ENCODE results near the gene CIT.

CIT gene

DNA sequence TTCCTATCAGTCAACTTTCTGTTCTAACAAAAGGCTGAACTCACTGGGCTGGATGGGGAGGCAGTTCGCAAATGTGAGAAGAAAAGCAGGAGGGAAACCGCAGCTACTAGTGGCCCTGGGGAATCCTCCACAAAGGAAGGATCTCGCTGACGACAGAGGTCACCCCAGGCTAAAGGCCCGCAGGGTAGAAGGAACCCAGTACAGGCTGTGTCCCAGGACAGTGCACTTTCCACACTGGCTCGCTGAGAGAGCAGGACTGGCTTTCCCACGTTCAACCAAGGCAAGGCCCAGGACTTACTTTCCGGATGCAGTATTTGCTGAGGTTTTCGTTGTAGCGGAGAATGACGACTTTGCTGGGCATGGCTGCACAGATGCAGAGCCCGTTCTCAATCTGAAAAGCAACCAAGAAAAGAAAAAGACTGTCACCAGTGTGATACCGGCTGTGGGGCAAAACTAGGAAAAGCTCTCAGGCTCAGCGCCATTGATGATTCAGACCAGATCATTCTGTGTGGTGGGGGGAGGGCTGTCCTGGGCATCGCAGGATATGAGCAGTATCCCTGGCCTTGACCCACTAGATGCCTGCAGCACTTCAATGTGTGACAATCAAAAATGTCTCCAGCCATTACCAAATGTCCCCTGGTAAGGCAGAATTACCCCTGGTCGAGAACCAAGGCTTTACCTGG lies 172.9 kb downstream of the CIT start:
- no peak for DNase-seq (ENCODE audit: low read depth in 2 of 3, low spot score in 1 of 3)

- no peak for DNase-seq (ENCODE audit: low read depth in 2 of 3, low spot score in 1 of 3)
Observed at GRCh38 chr12:119700078-119700477, 177.0 kb downstream of the CIT start.

DNA sequence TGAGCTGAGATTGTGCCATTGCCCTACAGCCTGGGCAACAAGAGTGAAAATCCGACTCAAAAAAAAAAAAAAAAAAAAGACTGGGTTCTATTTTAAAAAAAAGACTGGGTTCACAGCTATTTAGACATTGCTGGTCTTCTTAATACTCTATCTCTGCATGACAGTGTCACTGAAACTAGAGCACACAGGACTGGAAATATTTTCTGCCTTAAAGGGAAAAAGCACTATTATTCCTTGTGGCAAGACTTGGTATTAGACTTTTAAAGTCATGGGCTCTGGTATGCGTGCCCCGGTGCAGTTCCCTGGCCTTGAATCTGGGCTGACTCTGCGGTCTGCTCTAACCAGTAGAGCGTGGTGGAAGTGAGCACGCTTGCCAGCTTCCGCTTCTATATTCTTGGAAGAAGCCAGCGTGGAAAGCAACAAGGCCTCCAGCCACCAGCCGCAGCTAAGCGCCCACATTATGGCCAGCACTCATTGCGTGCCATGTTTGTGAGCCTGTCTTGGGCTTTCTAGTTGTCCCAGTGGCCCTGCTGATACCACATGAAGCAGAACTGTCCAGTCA lies 177.8 kb downstream of the CIT start:
- DNase-seq (ENCODE audit: low read depth in 2 of 3, low spot score in 1 of 3), result no peak

- no peak for DNase-seq (ENCODE audit: low read depth in 2 of 3, low spot score in 1 of 3)
Observed at GRCh38 chr12:119696943-119697342, 180.2 kb downstream of the CIT start.

GRCh38 chr12:119695034-119695433 lies 182.1 kb downstream of the CIT start:
- no peak for DNase-seq (ENCODE audit: low read depth in 2 of 3, low spot score in 1 of 3)

GRCh38 chr12:119694111-119694510 lies 183.0 kb downstream of the CIT start:
- DNase-seq (ENCODE audit: low read depth in 2 of 3, low spot score in 1 of 3), result no peak

DNA sequence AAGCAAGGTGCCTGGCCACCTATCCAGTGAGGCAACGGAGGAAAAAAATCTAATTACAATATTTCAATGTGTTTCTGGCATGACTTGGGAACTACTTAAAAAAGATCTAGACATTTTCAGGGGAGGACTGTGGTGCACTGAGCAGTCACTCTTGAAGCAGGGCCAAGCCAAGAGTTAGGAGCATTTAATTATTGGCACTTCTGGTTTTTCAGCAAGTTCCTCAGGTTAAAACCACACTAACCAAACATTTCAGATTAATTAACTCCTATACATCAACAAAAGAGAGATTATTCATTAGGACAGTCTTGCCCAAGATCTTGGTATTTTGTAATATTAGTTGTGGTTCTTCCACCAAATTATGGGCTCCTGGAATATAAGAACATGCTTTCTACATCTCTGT lies 183.6 kb downstream of the CIT start:
- no peak for DNase-seq (ENCODE audit: low read depth in 2 of 3, low spot score in 1 of 3)

GRCh38 chr12:119692997-119693396 lies 184.1 kb downstream of the CIT start:
- DNase-seq (ENCODE audit: low read depth in 2 of 3, low spot score in 1 of 3), result no peak

DNA sequence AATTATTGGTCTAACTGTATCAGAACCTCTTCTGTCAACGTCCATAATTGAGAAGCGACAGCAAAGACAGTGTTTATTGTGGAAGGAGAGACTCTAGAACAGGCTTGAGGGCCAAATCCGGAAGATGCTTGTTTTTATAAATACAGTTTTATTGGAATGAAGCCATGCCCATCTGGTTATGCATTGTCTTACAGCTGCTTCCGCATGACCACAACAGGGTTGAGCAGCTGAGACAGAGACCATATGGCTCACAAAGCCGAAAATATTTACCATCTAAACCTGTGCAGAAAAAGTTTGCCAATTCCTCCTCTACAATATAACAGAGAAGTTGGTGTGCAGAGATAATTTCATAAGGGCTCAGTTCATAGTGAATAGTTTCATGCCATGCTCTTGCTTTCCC lies 184.7 kb downstream of the CIT start:
- no peak for DNase-seq (ENCODE audit: low read depth in 2 of 3, low spot score in 1 of 3)

DNA sequence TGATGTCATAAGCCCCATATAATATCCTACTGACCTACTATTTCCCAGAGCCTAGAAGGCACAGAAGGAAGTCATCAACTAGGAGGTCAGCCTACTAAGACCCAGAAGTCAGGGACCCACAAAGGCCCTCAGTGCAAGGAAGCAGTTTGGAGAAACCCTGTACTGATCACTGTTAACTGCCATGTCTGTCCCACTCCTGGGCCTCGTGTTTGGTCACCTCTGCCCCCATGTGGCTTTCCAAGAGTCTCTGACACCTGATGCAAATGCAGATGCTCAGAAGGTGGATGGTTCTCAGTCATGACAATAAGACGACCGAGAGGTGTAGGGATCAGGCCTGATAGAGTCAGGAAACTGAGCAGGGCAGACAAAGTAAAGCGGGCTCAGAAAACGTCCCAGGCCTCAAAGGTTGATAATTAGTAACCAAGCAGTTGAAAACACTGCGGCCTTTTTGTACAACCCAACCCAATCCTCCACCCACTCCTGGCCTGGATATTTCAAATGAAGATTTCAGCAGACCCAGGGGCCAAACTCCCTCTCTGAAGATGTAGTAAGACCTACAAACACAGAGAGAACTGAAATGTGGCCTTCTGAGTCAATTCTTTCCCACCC lies 185.8 kb downstream of the CIT start:
- DNase-seq (ENCODE audit: low read depth in 2 of 3, low spot score in 1 of 3), result no peak

- no peak for DNase-seq (ENCODE audit: low read depth in 2 of 3, low spot score in 1 of 3)
Observed at GRCh38 chr12:119689935-119690500, 187.1 kb downstream of the CIT start.

DNA sequence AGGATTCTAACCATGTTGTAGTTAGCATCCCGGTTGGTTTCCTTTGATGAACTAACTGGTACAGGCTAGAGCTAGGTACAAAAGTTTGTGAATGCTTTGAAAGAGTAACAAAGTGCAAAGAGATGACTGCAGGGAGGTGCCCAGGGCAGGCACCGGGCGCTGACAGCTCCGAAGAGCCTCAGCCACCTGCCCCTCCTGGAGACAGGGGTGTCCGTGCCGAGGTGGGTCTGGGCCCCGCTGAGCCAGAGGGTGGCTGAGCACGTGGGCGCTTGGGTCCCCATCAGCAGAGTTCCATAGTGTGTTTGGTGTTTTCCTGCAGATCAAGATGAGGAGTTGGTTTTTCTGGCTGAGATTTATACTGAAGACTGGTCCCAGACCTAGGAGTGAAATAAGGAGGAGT lies 189.2 kb downstream of the CIT start:
- no peak for DNase-seq (ENCODE audit: low read depth in 2 of 3, low spot score in 1 of 3)

DNA sequence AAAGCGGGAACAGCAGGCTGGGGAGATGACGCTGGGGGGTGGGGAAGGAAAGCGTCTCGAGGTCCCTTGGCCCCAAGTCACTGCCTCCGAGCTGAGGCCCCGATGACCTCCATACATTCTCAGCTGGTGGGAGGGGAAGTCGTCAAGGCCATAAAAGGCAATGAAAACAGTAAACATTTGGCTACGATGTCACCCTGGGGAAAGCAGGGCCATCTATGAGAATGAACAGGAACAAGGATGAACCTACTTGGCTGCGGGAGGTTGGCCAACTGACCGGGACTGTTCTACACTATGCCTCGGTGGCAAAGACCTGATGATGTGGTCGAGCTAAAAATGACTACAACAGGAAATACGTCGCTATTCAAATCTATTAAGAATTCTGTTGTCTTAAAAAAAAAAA lies 189.7 kb downstream of the CIT start:
- DNase-seq (ENCODE audit: low read depth in 2 of 3, low spot score in 1 of 3), result no peak

GRCh38 chr12:119686776-119687175 lies 190.3 kb downstream of the CIT start:
- no peak for DNase-seq (ENCODE audit: low read depth in 2 of 3, low spot score in 1 of 3)

- DNase-seq (ENCODE audit: low read depth in 2 of 3, low spot score in 1 of 3), result no peak
Observed at GRCh38 chr12:119686355-119686754, 190.8 kb downstream of the CIT start.

DNA sequence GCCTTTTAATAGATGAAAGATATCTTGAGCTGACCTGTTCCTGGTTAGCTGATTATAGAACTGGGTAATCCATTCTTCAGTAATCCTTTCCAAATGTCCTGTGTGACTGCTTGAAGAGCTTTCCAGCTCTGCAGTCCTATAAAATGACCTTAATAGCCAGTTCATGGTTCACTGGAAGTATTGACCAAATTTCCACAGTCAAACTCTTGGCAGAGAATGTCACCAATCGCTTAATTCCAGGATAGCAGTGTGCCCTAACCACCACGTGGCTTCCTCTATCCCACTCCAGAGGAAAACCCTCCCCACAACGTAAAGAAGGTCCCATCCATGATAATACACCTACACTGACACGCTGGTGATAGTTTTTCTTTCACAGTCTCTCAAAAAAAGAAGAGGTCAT lies 191.7 kb downstream of the CIT start:
- DNase-seq (ENCODE audit: low read depth in 2 of 3, low spot score in 1 of 3), result no peak

DNA sequence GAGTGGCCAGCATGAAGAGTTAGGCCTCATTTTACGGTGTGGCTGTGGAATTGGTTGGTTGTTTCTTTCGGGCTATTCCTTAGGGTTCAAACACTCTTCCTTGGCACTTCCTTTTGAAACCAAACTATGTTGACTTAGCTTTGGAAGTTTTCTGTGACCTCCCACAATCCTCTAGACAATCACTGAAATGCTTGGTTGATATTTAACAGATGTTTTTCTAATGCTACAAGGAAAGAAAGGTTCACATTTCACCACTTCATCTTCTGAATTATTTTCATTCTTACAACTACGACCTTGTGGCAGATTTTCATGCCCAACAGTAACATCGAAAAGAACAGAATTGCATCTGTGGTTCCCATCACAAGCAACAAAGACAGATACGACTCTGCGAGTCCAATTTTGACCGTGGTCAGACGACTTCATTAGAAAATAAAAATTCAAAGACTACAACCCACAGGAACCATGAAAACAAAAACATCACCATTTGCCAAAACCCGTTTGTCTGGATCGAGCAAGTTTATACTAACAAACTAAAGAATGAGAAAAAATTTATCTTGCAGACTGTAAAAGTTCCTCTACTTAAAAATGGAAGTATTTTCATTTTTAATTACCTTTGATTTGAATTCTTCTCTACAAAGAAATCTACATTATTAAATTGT lies 192.3 kb downstream of the CIT start:
- no peak for DNase-seq (ENCODE audit: low read depth in 2 of 3, low spot score in 1 of 3)

GRCh38 chr12:119683816-119684215 lies 193.3 kb downstream of the CIT start:
- DNase-seq (ENCODE audit: low read depth in 2 of 3, low spot score in 1 of 3), result no peak

GRCh38 chr12:119683413-119683812 lies 193.7 kb downstream of the CIT start:
- no peak for DNase-seq (ENCODE audit: low read depth in 2 of 3, low spot score in 1 of 3)

DNA sequence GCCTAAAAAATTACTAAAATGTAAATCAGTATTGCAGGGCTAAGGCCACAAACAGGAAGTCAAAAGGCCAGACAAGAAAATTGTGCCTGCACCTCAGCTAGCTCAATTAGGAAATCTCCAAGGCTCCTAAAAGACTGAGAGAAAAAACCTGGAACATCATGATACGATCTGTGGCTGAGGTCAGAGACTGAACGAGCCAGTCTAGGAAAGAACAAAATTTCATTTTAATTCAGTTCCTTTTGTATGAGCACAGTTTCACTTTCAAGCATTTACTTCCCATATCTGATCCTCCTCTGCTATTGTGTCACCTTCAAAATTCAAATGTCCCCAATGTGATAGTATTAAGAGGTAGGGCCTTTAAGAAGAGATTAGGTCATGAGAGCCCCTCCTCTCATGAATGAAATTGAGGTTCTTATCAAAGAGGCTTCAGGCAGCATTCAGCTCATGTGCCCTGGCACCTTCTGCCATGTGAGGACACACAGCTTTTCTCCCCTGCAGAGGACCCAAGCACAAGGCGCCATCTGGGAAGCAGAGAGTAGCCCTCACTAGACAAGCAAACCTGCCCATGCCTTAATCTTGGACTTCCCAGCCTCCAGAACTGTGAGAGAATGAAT lies 194.4 kb downstream of the CIT start:
- no peak for DNase-seq (ENCODE audit: low read depth in 2 of 3, low spot score in 1 of 3)
